HG03354 (cell line): ENCODE measurements around the gene DTYMK.
"Not testable (repeated sequence)": the region's sequence is repeated elsewhere in the genome, so short reads cannot be mapped to it uniquely, and the experiment has no call there.

ENCODE experiments used
- ATAC-seq: cut with Tn5 transposase; IDR thresholded peaks from one replicate; pipeline ENCODE4 v1.9.1; 2021; ENCODE audit warnings: mild to moderate bottlenecking; ENCODE audit not compliant: unreplicated experiment, poor library complexity, severe bottlenecking

The DTYMK gene

DNA sequence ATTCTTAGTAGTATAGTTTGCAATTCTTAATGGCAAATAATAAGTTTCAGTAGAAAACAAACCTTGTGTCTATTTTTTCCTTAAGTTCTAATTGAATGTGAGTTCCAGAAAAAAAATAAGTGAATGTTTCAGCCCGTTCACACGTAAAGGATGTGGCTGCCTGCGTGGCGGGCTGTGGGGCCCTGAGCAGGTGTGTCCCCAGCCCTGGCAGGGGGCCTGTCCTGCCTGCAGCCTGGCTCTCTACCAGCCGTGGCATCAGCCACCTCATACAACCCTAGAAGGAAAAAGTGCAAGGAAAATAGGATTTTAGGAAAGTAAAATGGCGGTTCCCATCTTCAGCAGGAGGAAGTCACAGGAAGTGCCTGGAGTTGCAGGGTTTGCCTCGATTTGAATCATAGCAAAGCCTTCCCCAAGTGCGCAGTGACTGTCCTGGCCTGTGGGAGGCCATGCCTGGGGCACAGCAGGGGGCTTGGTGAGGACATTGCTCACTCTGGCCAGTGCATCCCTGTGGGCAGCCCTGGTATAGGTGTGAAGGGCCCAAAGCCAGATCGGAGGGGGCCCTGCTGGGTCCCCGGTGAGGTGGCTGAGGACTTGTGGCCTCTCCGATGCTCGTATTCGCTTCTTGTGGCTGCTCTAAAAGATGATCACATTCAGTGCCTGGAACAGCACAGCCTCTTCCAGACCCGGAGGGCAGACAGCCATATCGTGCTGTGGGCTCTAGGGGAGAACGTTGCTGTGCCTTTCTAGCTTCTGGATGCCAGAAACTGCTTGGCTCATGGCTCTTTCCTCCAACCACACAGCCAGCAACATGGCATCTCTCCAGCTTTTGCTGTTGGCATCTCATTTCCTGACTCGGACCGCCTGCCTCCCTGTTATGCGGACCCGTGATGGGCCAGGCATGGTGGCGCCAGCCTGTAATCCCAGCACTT, 12.6 kb downstream of the DTYMK start:
- no peak for ATAC-seq

GRCh38 chr2:241673189-241673663, 13.4 kb downstream of the DTYMK start:
- ATAC-seq: no peak

DNA sequence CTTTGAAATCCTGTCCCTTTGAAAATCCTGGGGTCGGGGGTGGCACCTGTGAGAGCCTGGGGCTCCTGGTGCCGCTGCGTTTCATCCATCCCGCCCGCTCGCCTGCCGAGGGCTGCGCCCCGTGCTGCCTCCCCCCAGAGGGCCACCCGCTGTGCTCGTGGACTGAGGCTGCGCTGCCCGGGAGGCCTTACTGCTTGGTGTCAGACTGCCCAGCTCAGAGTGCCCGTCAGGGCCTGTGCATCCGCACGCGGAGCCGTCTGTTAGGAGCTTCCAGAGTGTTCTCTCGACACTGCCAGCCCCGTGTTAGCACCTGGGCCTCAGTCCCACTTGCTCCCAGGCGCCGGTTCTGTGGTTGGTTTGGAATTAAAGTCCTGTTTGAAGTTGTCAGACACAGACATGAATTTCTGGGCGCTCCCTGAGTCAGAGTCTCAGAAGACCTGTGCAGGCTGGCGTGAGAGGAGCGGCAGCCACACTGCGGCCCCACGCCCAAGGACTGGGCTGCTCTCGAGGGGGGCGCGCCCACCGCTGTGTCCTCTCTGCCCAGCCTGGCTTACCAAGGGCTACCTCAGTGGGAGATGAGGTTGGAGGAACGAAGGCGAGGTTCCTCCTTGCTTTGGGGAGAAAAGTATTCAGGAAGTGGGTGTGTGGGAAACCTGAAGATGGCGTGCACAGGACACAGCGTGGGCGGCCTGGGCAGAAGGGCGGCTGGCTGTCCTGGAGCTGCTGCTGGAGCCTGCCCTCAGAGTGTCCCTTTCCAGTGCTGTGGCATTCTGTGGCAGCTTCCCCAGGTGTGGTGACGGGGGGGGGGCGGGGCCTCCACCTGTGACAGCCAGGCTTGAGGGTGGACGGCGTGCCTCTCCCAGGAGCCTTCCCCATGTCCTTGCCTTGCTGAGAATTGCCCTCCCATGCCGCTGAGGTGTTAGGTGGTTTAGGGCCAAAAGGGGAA, 14.1 kb downstream of the DTYMK start:
- no peak for ATAC-seq

DNA sequence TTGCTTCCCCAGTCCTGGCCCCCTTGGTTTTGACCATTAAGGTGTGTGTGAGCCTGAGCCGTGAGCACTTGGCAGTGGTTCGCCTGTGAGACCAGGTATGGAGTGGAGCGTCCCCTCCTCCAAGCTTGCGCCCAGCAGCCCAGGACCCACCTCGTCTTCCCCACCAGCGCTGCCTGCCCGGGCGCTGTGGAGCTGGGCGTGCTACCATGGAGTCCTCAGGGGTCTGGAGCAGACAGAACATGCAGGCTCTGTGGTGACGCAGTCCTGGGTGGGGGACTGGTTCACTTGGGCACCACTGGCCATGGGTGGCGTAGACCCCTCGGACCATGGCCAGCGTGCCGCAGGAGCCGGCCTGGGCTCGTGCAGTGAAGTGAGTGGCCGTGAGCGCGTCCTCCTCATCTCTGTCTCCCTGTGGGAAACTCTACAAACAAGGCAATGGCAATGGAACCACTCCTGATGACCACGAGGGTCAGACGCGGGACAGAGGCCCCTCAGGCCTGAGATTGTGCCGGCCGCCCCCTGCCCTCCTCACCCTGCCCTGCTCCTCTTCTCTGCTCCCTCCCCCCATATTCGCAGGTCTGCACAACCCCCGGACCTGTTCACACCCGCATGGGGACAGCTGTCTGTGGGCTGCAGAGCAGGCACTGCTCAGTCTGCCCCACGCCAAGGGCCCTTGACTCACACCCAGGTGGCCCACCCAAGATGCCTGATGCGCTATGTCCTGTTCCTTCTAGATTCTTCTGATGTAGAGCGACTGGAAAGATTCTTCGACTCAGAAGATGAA, 15.0 kb downstream of the DTYMK start:
- no peak for ATAC-seq

DNA sequence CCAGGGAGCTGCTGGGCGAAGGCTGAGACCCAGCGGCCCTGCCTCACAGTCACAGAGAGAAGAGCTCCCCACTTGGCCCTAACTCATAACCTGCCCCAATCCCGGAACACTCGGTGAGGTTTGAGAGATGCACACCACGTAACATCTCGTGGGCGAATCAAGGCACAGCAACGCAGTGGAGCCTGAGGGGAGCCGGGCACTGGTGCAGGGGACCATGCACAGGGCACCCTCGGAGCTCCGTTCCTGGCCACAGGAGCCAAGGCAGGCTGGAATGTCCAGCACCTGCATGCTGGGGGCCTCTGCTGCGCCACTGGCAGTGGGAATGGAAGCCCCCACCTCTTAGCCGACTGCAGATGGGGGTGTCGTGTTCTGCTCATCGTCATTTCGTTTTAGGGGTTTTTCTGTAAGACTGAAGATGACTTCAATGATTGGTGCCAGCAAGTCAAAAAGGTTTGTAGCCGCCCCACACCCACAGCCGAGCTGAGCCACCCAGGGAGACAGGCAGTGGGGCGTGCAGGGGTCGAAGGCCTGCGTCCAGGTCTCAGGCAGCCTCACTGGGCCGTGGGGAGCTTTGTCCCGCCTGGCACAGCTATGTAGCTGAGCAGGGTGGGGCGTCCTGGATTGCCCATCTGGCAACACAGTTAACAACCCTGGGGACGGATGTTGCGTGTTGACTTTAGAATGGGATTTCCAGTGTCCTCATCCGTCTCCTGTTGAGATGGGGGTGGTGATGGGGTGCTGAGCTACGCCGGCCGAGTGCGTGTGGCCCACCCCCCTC, 16.1 kb downstream of the DTYMK start:
- no peak for ATAC-seq

GRCh38 chr2:241668839-241669238, 17.8 kb downstream of the DTYMK start:
- ATAC-seq: no peak

GRCh38 chr2:241668354-241668753, 18.3 kb downstream of the DTYMK start:
- ATAC-seq: no peak

- ATAC-seq: no peak
Observed at GRCh38 chr2:241666627-241667400, 19.8 kb downstream of the DTYMK start.

- no peak for ATAC-seq
Observed at GRCh38 chr2:241665731-241666440, 20.7 kb downstream of the DTYMK start.

- not testable (repeated sequence) for ATAC-seq
Observed at GRCh38 chr2:241662731-241663130, 23.9 kb downstream of the DTYMK start.

- no peak for ATAC-seq
Observed at GRCh38 chr2:241660593-241661213, 25.9 kb downstream of the DTYMK start.

DNA sequence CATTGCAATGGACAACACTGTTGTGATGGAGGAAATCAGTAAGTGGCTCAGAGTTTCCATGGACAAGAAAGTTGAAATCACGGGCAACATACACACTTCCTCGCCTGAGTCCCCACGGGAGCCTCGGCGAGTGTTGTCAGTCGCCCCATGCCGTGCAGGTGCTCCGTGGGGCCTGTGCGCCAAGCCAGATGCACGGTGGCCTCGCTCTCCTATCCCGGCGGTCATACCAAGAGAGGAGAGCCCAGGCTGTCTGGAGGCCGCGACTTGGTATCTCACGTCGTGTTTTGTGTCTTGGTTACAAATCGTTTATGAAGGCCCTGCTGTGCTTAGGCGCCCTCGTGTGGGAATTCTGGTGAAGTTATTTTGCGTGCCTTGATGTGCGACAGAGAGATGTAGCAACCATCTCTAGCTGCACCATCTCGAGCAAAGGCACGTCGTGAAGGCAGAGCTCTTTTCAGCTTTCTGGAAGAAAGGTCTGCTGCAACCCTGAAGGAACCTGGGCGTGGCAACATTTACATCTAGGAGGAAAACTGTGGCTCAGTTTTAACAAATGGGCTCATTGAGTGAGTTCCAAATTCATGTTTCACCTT, 27.4 kb downstream of the DTYMK start:
- no peak for ATAC-seq

DNA sequence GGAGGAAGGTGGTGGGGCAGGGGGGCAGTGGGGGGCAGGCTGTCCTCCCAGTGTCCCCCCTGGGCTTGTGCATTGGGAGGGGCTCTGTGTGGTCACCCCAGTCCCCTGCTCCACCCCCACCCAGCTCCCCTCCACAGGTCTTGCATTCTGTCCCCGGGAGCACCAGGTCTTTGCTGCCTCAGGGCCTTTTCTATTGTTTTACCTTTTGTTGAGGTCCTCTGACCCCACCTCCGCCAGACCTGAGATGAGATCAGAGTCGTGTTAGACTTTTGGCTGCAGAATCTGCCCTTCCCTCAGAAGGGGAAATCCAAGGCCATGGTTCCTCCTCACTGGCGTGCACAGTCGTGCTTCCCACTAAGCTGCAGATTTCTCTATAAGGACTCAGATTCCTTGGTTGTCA, 28.3 kb downstream of the DTYMK start:
- no peak for ATAC-seq

GRCh38 chr2:241657786-241658254, 28.8 kb downstream of the DTYMK start:
- no peak for ATAC-seq

GRCh38 chr2:241656190-241656741, 30.3 kb downstream of the DTYMK start:
- no peak for ATAC-seq

DNA sequence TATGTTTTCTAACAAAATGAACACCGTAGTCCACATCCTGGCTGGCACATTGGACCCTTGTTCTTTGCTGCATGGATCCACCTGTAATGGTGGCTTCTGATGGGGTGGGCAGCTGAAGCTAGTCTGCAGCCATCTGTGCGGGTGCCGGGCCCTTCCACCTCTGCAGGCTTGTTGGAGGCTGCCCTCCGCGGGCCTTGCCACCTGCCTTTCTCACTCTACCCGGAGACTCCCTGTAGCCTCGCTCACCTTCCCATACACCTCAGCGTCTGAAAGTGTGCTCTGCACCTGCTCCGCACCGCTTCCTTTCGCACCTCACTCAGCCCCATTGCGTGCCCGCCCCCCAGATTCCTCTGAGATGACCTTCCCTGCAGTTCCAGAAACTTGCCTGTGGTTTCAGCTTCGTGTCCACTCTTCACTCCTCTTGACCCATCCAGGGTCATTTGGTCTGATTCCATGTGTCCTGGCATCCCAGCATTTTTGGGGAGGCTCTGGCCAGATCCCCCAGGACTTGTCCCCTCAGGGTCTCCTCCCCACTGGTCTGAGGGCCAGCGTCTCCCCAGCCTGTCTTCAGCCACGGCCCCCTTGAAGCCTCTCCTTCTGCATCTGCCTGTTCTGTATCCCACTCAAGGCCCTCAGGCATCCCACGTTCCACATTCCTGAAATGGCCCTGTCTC, 31.0 kb downstream of the DTYMK start:
- ATAC-seq: no peak
